Activated T-cell treated with anti-CD3 and anti-CD28 coated beads, Interleukin-2, amount 50 U/mL, for 24 hours (primary cell): ENCODE data around the gene URB2.
"Not testable (repeated sequence)": the region's sequence is repeated elsewhere in the genome, so short reads cannot be mapped to it uniquely, and the experiment has no call there.

Experiments
- DNase-seq: peaks from one replicate; pipeline ENCODE4 v3.0.0-alpha.2; 2020
- H3K27ac Mint-ChIP-seq: 2 replicates; pipeline ENCODE4 v1.8.0; 2020; ENCODE audit warnings: mild to moderate bottlenecking, mixed read lengths
- H3K27me3 Mint-ChIP-seq: 2 replicates; pipeline ENCODE4 v1.8.0; 2020; ENCODE audit warnings: mixed read lengths
- H3K36me3 Mint-ChIP-seq: 2 replicates; pipeline ENCODE4 v1.8.0; 2020; ENCODE audit warnings: low read depth, mixed read lengths
- H3K4me1 Mint-ChIP-seq: 2 replicates; pipeline ENCODE4 v1.8.0; 2020; ENCODE audit warnings: low read depth, mixed read lengths
- H3K4me3 Mint-ChIP-seq: 2 replicates; pipeline ENCODE4 v1.8.0; 2020; ENCODE audit warnings: mild to moderate bottlenecking, moderate library complexity, mixed read lengths
- H3K9me3 Mint-ChIP-seq: 2 replicates; pipeline ENCODE4 v1.8.0; 2020; ENCODE audit warnings: mixed read lengths

URB2 gene

GRCh38 chr1:229674042-229674441 lies 48.0 kb downstream of the URB2 start:
- no peaks in the 10 kb centered on the region for H3K27me3 Mint-ChIP-seq
- no peak overlapping the region for H3K4me3 Mint-ChIP-seq
- peak overlapping the region; percentile 14 for H3K27ac Mint-ChIP-seq

GRCh38 chr1:229675396-229675795 lies 49.3 kb downstream of the URB2 start:
- H3K4me3 Mint-ChIP-seq = no peak overlapping the region
- DNase-seq = no peak
- no peak overlapping the region for H3K27ac Mint-ChIP-seq
- H3K36me3 Mint-ChIP-seq = no peaks in the 10 kb centered on the region
- H3K27me3 Mint-ChIP-seq = no peaks in the 10 kb centered on the region
- peaks cover 23% of the 10 kb centered on the region for H3K4me1 Mint-ChIP-seq
- H3K9me3 Mint-ChIP-seq = no peaks in the 10 kb centered on the region

More at GRCh38 chr1:229674042-229674441, 48.0 kb downstream of the URB2 start:
- Mint-ChIP-seq H3K36me3 (peaks cover 10% of the 10 kb centered on the region), H3K4me1 (peaks cover 23% of the 10 kb centered on the region), H3K9me3 (no peaks in the 10 kb centered on the region)
- DNase-seq = no peak

- Mint-ChIP-seq H3K4me3 (no peak overlapping the region), H3K9me3 (peaks cover 12% of the 10 kb centered on the region), H3K27me3 (peaks cover 10% of the 10 kb centered on the region), H3K36me3 (no peaks in the 10 kb centered on the region), H3K27ac (no peak overlapping the region), H3K4me1 (no peaks in the 10 kb centered on the region)
- DNase-seq = no peak
Measured at GRCh38 chr1:229685149-229685548, 59.1 kb downstream of the URB2 start.

GRCh38 chr1:229689273-229689672 lies 63.2 kb downstream of the URB2 start:
- Mint-ChIP-seq H3K4me3 (no peak overlapping the region), H3K4me1 (peaks cover 18% of the 10 kb centered on the region), H3K36me3 (no peaks in the 10 kb centered on the region), H3K27ac (no peak overlapping the region), H3K9me3 (peaks cover 12% of the 10 kb centered on the region), H3K27me3 (peaks cover 16% of the 10 kb centered on the region)
- DNase-seq = no peak

- Mint-ChIP-seq H3K27ac (no peak overlapping the region), H3K9me3 (peaks cover 12% of the 10 kb centered on the region), H3K27me3 (peaks cover 20% of the 10 kb centered on the region), H3K4me1 (peaks cover 20% of the 10 kb centered on the region), H3K4me3 (no peak overlapping the region), H3K36me3 (no peaks in the 10 kb centered on the region)
- no peak for DNase-seq
Measured at GRCh38 chr1:229689904-229690303, 63.9 kb downstream of the URB2 start.

GRCh38 chr1:229690662-229691061 lies 64.6 kb downstream of the URB2 start:
- Mint-ChIP-seq H3K4me1 (peaks cover 20% of the 10 kb centered on the region), H3K27me3 (peaks cover 18% of the 10 kb centered on the region), H3K27ac (no peak overlapping the region), H3K36me3 (no peaks in the 10 kb centered on the region), H3K4me3 (no peak overlapping the region), H3K9me3 (peaks cover 6% of the 10 kb centered on the region)
- DNase-seq = no peak

GRCh38 chr1:229691362-229691761 lies 65.3 kb downstream of the URB2 start:
- H3K27me3 Mint-ChIP-seq = peaks cover 18% of the 10 kb centered on the region
- H3K4me1 Mint-ChIP-seq = peaks cover 20% of the 10 kb centered on the region
- H3K36me3 Mint-ChIP-seq = no peaks in the 10 kb centered on the region
- no peak for DNase-seq
- H3K9me3 Mint-ChIP-seq = no peaks in the 10 kb centered on the region
- H3K27ac Mint-ChIP-seq = no peak overlapping the region
- H3K4me3 Mint-ChIP-seq = no peak overlapping the region

- peaks cover 14% of the 10 kb centered on the region for H3K27me3 Mint-ChIP-seq
- no peak for DNase-seq
- no peaks in the 10 kb centered on the region for H3K36me3 Mint-ChIP-seq
- H3K27ac Mint-ChIP-seq = no peak overlapping the region
- H3K4me3 Mint-ChIP-seq = no peak overlapping the region
- peaks cover 20% of the 10 kb centered on the region for H3K4me1 Mint-ChIP-seq
- H3K9me3 Mint-ChIP-seq = no peaks in the 10 kb centered on the region
Measured at GRCh38 chr1:229693129-229693900, 67.3 kb downstream of the URB2 start.

- no peak overlapping the region for H3K4me3 Mint-ChIP-seq
- no peak overlapping the region for H3K27ac Mint-ChIP-seq
- no peaks in the 10 kb centered on the region for H3K36me3 Mint-ChIP-seq
- H3K9me3 Mint-ChIP-seq = no peaks in the 10 kb centered on the region
- H3K27me3 Mint-ChIP-seq = peaks cover 12% of the 10 kb centered on the region
- peaks cover 20% of the 10 kb centered on the region for H3K4me1 Mint-ChIP-seq
- DNase-seq = no peak
Measured at GRCh38 chr1:229694053-229694693, 68.1 kb downstream of the URB2 start.

- no peaks in the 10 kb centered on the region for H3K36me3 Mint-ChIP-seq
- peaks cover 9% of the 10 kb centered on the region for H3K27me3 Mint-ChIP-seq
- peaks cover 16% of the 10 kb centered on the region for H3K4me1 Mint-ChIP-seq
- no peak overlapping the region for H3K27ac Mint-ChIP-seq
- no peak for DNase-seq
- H3K4me3 Mint-ChIP-seq = no peak overlapping the region
- no peaks in the 10 kb centered on the region for H3K9me3 Mint-ChIP-seq
Measured at GRCh38 chr1:229696385-229696784, 70.3 kb downstream of the URB2 start.

GRCh38 chr1:229699613-229700267 lies 73.7 kb downstream of the URB2 start:
- Mint-ChIP-seq H3K4me3 (no peak overlapping the region), H3K4me1 (no peaks in the 10 kb centered on the region), H3K27me3 (peaks cover 4% of the 10 kb centered on the region), H3K9me3 (no peaks in the 10 kb centered on the region), H3K27ac (no peak overlapping the region), H3K36me3 (no peaks in the 10 kb centered on the region)
- no peak for DNase-seq

- Mint-ChIP-seq H3K9me3 (peaks cover 3% of the 10 kb centered on the region), H3K27ac (no peak overlapping the region), H3K36me3 (no peaks in the 10 kb centered on the region), H3K4me3 (no peak overlapping the region), H3K4me1 (no peaks in the 10 kb centered on the region), H3K27me3 (peaks cover 3% of the 10 kb centered on the region)
- no peak for DNase-seq
Measured at GRCh38 chr1:229704157-229704556, 78.1 kb downstream of the URB2 start.

- H3K27ac Mint-ChIP-seq, DNase-seq, H3K9me3 Mint-ChIP-seq, H3K4me3 Mint-ChIP-seq, H3K27me3 Mint-ChIP-seq, H3K36me3 Mint-ChIP-seq, H3K4me1 Mint-ChIP-seq: not testable (repeated sequence)
Measured at GRCh38 chr1:229705152-229705551, 79.1 kb downstream of the URB2 start.

- not testable (repeated sequence) for H3K9me3 Mint-ChIP-seq, H3K27ac Mint-ChIP-seq, DNase-seq, H3K27me3 Mint-ChIP-seq, H3K4me3 Mint-ChIP-seq, H3K36me3 Mint-ChIP-seq, H3K4me1 Mint-ChIP-seq
Measured at GRCh38 chr1:229707127-229707526, 81.1 kb downstream of the URB2 start.

- no peak overlapping the region for H3K4me3 Mint-ChIP-seq
- no peak for DNase-seq
- peaks cover 3% of the 10 kb centered on the region for H3K9me3 Mint-ChIP-seq
- H3K27ac Mint-ChIP-seq = no peak overlapping the region
- H3K27me3 Mint-ChIP-seq = peaks cover 8% of the 10 kb centered on the region
- H3K4me1 Mint-ChIP-seq = no peaks in the 10 kb centered on the region
- H3K36me3 Mint-ChIP-seq = no peaks in the 10 kb centered on the region
Measured at GRCh38 chr1:229709500-229710013, 83.5 kb downstream of the URB2 start.
